NCI-H82 (cell line): ENCODE results near the gene COMTD1.

Source experiments
- DNase-seq: peaks from one replicate; lab custom pipeline; 2025; lab: John Stamatoyannopoulos, UW

COMTD1 gene

GRCh38 chr10:75235375-75236177 is at the start of gene COMTD1:
Gene COMTD1 (minus strand): TSS chr10:75235957. CDS start chr10:75235928, 29 bp downstream.
- DNase-seq: peak; percentile 92

GRCh38 chr10:75283671-75284470 is 48.1 kb upstream of the COMTD1 start:
- DNase-seq: peak; percentile 51

- peak; percentile 61 for DNase-seq
Measured at GRCh38 chr10:75283078-75283670, 47.4 kb upstream of the COMTD1 start.

- DNase-seq: no peak
Measured at GRCh38 chr10:75281974-75282373, 46.2 kb upstream of the COMTD1 start.

GRCh38 chr10:75280236-75280635 is 44.5 kb upstream of the COMTD1 start:
- no peak for DNase-seq

- DNase-seq: no peak
Measured at GRCh38 chr10:75276069-75276872, 40.5 kb upstream of the COMTD1 start.

GRCh38 chr10:75272896-75273295 is 37.1 kb upstream of the COMTD1 start:
- DNase-seq: no peak

- DNase-seq: no peak
Measured at GRCh38 chr10:75272094-75272493, 36.3 kb upstream of the COMTD1 start.

- DNase-seq: no peak
Measured at GRCh38 chr10:75269605-75270004, 33.8 kb upstream of the COMTD1 start.

- DNase-seq: no peak
Measured at GRCh38 chr10:75266945-75267344, 31.2 kb upstream of the COMTD1 start.

GRCh38 chr10:75265856-75266255 is 30.1 kb upstream of the COMTD1 start:
- DNase-seq: peak; percentile 98

GRCh38 chr10:75263806-75264205 is 28.0 kb upstream of the COMTD1 start:
- DNase-seq: no peak

- peak; percentile 78 for DNase-seq
Measured at GRCh38 chr10:75261813-75262705, 26.3 kb upstream of the COMTD1 start.

- no peak for DNase-seq
Measured at GRCh38 chr10:75260990-75261389, 25.2 kb upstream of the COMTD1 start.

- DNase-seq: no peak
Measured at GRCh38 chr10:75254739-75255138, 19.0 kb upstream of the COMTD1 start.

- no peak for DNase-seq
Measured at GRCh38 chr10:75253281-75254220, 17.8 kb upstream of the COMTD1 start.

GRCh38 chr10:75250934-75251333 is 15.2 kb upstream of the COMTD1 start:
- DNase-seq: no peak

GRCh38 chr10:75247797-75248196 is 12.0 kb upstream of the COMTD1 start:
- DNase-seq: peak; percentile 35

GRCh38 chr10:75246506-75246905 is 10.7 kb upstream of the COMTD1 start:
- DNase-seq: no peak
